Upper lobe of right lung (tissue), 1 donor: ENCODE measurements around the gene TLDC2. TPM values are rescaled to one million over a fixed set of nuclear protein-coding genes. Genes with fewer than 3 reads are reported as not detected.
A peak's percentile ranks its signal among the peaks of the same experiment; 100 is the strongest.
"Not testable (repeated sequence)": the region's sequence is repeated elsewhere in the genome, so short reads cannot be mapped to it uniquely, and the experiment has no call there.

ENCODE experiments used
- ATAC-seq: fragments of 200-7000 bp; cut with Tn5 transposase; one replicate; pipeline ENCODE4 v1.9.1; 2020; ENCODE audit warnings: mild to moderate bottlenecking, moderate library complexity
- DNase-seq: peaks from one replicate; pipeline ENCODE4 v3.0.0-alpha.2; 2020
- H3K27ac ChIP-seq: fragments of 200-600 bp; one replicate; pipeline ENCODE4 v1.8.0; 2022
- H3K27me3 ChIP-seq: fragments of 200-600 bp; one replicate; pipeline ENCODE4 v1.8.0; 2022; ENCODE audit warnings: mild to moderate bottlenecking
- H3K36me3 ChIP-seq: fragments of 200-600 bp; one replicate; pipeline ENCODE4 v1.8.0; 2022
- H3K4me1 ChIP-seq: fragments of 200-600 bp; one replicate; pipeline ENCODE4 v1.8.0; 2022
- H3K4me3 ChIP-seq: fragments of 200-600 bp; one replicate; pipeline ENCODE4 v1.8.0; 2022; ENCODE audit warnings: mild to moderate bottlenecking
- H3K9me3 ChIP-seq: fragments of 200-600 bp; one replicate; pipeline ENCODE4 v1.8.0; 2022
- CTCF ChIP-seq: fragments of 200-600 bp; IDR thresholded peaks from one replicate; pipeline ENCODE4 v1.8.0; 2022; ENCODE audit warnings: antibody characterized with exemption
- intact Hi-C: fragments of 100-400 bp; cut with DNase I; formaldehyde crosslinking; loops from one replicate; pipeline ENCODE4 v1.11.0; 2022
- total RNA-seq: library from RNA; stranded (reverse); fragmentation: NEBNext Ultra II Directional; extraction: Animal tissue kit (Norgen Biotek cat#: 25700); gene quantifications from one replicate; pipeline ENCODE4 v1.2.1, GENCODE V29; 2021
- donor health status: DM: no; HTN: yes; CAD: no; lungs with severe emphysema.

Gene TLDC2
- total RNA-seq, 1 donor from 2014 or later, result 1.6 TPM

GRCh38 chr20:36936341-36936740 is 60.4 kb downstream of the TLDC2 start:
- Histone ChIP-seq H3K27ac (peak overlapping the region; percentile 37), H3K36me3 (peaks cover 77% of the 10 kb centered on the region), H3K27me3 (no peaks in the 10 kb centered on the region), H3K4me3 (no peak overlapping the region), H3K4me1 (peaks cover 59% of the 10 kb centered on the region), H3K9me3 (no peaks in the 10 kb centered on the region)
- ATAC-seq, result no peak
- no peak for TF ChIP-seq CTCF
- peak; percentile 36 for DNase-seq
- intact Hi-C loops, result no loop called here

- H3K9me3 ChIP-seq, intact Hi-C loops, H3K4me3 ChIP-seq, H3K27me3 ChIP-seq: not testable (repeated sequence)
- DNase-seq, result peak; percentile 32
- peak overlapping the region; percentile 37 for H3K27ac ChIP-seq
- ATAC-seq, result peak; percentile 51
- H3K36me3 ChIP-seq, result peaks cover 76% of the 10 kb centered on the region
- H3K4me1 ChIP-seq, result peaks cover 58% of the 10 kb centered on the region
These were observed 60.9 kb downstream of the TLDC2 start for GRCh38 chr20:36936761-36937401.

- H3K27ac ChIP-seq, result peak overlapping the region; percentile 37
These were observed 61.4 kb downstream of the TLDC2 start for GRCh38 chr20:36937402-36937770.

GRCh38 chr20:36941401-36941835 is 65.5 kb downstream of the TLDC2 start:
- Histone ChIP-seq H3K4me3 (no peak overlapping the region), H3K27me3 (no peaks in the 10 kb centered on the region), H3K27ac (peak overlapping the region; percentile 52), H3K36me3 (peaks cover 74% of the 10 kb centered on the region), H3K9me3 (no peaks in the 10 kb centered on the region), H3K4me1 (peaks cover 75% of the 10 kb centered on the region)
- DNase-seq (no peak), ATAC-seq (no peak)
- intact Hi-C loops, result no loop called here
- no peak for TF ChIP-seq CTCF

More at GRCh38 chr20:36937402-36937770, 61.4 kb downstream of the TLDC2 start:
- intact Hi-C loops, result no loop called here
- Histone ChIP-seq H3K4me1 (peaks cover 61% of the 10 kb centered on the region), H3K9me3 (no peaks in the 10 kb centered on the region), H3K4me3 (no peak overlapping the region), H3K27me3 (no peaks in the 10 kb centered on the region), H3K36me3 (peaks cover 80% of the 10 kb centered on the region)
- DNase-seq, result no peak
- no peak for ATAC-seq
- TF ChIP-seq CTCF, result no peak

Other genes with a start within 250 kb of the TLDC2 start
- 1.9 TPM for gene SLA2, start 229.9 kb upstream of the TLDC2 start, total RNA-seq
- gene NDRG3, start 130.0 kb upstream of the TLDC2 start, total RNA-seq, result 30.3 TPM
- 7.5 TPM for gene DSN1, start 102.4 kb upstream of the TLDC2 start, total RNA-seq
- 177 TPM for gene SAMHD1, start 75.6 kb downstream of the TLDC2 start, total RNA-seq
- 5.7 TPM for gene RBL1, start 219.9 kb downstream of the TLDC2 start, total RNA-seq